Central memory CD4-positive, alpha-beta T cell (primary cell): Measurements from ENCODE around the gene IGSF3.

ENCODE experiments used
- DNase-seq: peaks from one replicate; pipeline ENCODE4 v3.0.0; 2022

IGSF3 gene

DNA sequence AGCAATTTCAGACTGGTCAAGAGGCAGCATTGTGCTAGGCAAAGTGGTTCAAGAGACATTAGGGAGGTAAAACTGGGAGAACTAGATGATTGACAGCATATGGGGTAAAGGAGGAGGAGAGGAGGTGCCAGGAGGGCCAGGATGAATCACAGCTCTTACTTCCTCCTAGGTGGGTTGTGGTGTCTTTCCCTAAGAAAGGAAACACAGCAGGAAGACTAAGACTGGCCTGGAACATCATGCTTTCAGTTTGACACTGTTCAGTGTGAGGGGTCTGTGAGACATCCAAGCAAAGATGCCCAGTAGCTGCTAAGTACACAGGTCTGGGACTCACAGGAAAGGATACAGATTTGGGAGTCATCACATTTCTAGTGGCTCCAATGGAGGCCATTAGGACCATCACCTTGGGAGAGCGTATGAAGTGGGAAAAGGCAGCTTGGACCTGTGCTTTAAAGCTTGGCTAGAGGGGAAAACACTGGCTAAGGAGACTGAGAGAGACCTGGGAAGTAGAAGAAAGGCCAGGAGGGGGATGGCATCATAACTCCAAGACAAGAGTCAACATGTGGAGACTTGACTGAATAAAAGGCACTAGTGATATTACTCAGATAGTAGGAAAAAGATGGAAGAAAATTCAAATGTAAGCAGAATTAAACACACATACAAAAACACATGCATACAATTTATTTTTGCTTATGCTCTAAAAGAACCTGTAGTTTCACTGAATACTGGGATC, 114.0 kb downstream of the IGSF3 start:
- no peak for DNase-seq

- no peak for DNase-seq
Observed at GRCh38 chr1:116546354-116546977, 121.1 kb downstream of the IGSF3 start.

GRCh38 chr1:116545359-116545705, 122.2 kb downstream of the IGSF3 start:
- DNase-seq, result no peak

GRCh38 chr1:116544588-116545358, 122.8 kb downstream of the IGSF3 start:
- no peak for DNase-seq

DNA sequence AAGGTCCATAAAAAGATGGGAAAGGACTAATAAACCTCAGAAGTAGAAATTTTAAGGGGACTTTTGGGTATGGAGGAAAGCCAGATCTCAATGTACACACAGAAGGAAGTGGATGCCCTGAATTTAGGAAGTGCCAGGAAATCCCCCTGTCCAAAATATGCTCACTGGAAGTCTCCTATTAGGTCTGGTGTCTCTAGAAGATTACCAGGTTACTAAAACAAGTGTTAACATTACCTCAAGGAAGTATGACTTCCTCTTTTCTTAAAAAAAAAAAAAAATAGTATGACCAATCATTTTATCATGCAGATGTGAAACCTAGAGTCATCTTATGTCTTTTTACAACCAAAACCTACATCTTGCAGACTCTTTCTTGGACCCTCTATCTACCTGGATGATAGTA, 127.4 kb downstream of the IGSF3 start:
- DNase-seq, result no peak

GRCh38 chr1:116538544-116538943, 129.0 kb downstream of the IGSF3 start:
- DNase-seq, result no peak

DNA sequence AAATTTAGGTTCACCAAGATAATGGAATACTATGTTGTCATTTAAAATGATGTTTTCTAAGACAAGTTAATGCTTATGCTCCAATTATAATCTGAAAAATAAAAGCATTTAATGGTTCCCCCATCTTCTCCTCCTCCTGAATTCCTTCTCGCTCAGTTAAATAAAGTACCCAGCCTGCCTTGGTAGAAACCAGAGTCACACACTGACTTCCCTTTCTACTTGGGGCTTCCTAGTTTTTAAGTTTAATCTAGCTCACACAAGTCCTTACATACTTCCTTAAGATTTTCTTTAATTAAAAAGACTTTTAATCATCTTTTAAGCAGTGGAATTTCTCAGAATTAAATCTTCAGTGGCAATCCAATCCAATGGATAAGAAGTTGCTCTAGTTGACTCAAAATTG, 129.6 kb downstream of the IGSF3 start:
- DNase-seq, result no peak

DNA sequence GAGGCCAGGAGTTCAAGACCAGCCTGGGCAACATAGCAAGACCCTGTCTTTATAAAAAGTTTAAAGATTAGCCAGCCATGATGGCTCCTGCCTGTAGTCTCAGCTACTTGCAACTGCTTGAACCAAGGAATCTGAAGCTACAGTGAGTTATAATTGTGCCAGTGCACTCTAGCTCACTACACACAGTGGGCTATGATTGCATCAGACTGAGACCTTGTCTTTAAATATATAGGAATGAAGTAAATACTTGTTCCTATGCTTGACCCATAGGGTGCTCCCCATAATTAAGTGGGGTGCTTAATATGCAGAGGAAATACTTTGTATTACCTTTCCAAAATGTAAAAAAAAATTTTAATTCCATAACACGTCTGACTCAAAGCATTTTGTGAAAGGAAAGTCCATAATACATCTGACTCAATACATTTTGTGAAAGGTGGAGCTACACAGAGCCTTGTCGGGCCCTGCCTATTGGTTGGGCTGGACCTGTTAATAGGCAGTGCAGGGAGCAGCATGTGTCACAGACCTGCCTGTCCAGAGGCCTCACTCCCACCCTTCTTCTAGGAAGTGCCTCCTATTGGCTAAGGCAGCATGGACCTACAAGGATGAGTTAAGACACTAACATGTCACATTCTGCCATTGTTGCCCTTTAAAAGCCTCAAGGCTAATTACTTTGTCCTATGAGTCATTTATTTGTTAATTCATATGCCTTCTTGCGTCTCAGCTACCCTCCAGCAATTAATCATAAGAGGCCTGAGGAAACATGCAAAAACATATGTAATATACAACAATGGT, 130.3 kb downstream of the IGSF3 start:
- DNase-seq, result no peak

DNA sequence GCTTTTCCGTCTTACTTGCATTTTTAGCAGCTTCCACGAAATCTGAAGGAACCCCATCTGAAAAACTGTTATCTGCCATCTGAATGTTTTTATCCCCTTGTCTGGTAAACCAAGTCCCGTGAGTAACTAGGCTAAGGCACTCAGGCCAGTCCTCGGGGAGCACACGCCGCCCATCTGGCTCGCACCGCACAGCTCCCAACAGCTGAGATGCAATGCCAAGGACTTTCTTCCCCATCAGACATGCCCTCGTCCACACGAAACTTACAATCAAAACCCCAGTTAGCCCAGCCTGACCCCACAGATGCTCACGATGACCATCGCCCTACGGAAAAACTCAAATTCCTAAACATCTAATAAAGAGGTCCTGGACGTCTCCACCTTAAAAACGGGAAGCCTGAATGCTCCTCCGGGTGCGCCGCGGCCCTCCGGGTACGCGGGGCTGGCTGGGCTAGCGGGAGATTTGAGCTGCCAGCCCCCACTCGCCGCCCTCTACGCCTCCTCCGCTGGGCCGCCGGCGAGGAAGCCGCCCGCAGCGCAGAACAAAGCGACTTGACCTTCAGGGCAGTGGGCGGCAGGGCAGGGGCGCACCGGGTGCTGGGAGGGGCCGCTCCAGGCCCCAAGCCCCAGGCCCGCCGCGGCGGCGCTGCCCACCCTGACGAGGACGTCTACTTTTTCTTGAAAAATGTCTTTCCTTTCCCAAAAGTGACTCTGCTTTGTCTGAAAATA, 133.4 kb downstream of the IGSF3 start:
- DNase-seq, result no peak

GRCh38 chr1:116533429-116533820, 134.1 kb downstream of the IGSF3 start:
- no peak for DNase-seq

- DNase-seq, result no peak
Observed at GRCh38 chr1:116532671-116533428, 134.7 kb downstream of the IGSF3 start.

DNA sequence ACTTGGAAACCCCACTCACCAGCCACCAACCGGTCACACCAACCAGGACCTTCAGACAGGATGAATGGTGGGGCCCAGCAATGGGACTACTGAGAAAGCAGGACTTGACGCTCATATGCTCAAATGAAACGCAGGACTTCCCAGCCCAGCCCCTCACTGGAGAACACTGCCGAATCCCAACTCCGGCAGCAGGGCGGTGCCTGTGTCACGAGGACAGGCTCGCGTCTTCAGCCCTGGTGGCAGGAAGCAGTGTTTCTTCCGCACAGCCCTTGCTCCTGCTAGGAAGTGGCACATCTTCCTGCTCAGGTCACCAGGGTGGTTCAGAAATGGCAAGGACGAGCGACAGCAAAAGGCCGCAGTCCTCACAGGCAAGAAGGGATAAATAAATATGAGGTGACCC, 135.6 kb downstream of the IGSF3 start:
- DNase-seq, result no peak

GRCh38 chr1:116529681-116530080, 137.9 kb downstream of the IGSF3 start:
- DNase-seq, result no peak

- no peak for DNase-seq
Observed at GRCh38 chr1:116529199-116529631, 138.3 kb downstream of the IGSF3 start.

GRCh38 chr1:116528329-116529083, 139.0 kb downstream of the IGSF3 start:
- DNase-seq, result no peak

DNA sequence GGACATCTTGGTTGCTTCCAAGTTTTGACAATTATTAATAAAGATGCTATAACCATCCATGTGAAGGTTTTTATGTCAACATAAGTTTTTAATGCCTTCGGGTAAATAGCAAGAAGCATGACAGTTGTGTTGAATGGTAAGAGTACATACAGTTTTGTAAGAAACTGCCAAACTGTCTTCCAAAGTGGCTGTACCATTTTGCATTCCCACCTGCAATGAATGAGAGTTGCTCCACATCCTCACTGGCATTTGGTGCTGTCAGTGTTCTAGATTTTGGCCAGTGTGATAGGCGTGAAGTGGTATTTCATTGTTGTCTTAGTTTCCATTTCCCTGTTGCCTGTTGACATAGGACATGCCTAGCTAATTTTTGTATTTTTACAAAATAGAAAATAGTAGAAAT, 142.1 kb downstream of the IGSF3 start:
- DNase-seq, result no peak
